ENCODE measurements around the gene DAPK1. TPM values are rescaled to one million over a fixed set of nuclear protein-coding genes. Genes with fewer than 3 reads are reported as not detected.
A peak's percentile ranks its signal among the peaks of the same experiment; 100 is the strongest.

The DAPK1 gene
- total RNA-seq, 4 donors from 2014 or later = 5.4 to 13.4 (median 9.8) TPM

DNA sequence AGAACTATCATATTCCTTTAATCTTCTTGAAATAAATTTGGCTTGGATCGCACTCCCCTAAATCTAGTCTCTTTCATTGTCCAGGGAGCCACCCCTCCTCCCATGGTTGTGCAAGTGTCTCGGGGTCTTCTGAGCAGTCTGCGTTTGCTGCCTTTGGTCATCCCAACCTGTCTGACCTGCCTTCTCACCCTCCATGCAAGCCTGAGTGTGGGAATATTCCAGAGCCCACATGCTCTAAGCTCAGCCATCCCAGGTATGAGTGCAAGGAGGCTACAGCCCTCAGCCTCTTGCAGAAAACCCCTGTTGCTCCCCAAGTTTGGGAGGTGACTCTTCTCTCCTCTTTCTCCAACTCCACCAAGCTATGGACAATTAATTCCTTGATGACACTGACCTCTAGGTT is 220.6 kb downstream of the DAPK1 start:
- no peak overlapping the region for H3K4me3 ChIP-seq
- no peaks in the 10 kb centered on the region for H3K27me3 ChIP-seq
- no peaks in the 10 kb centered on the region for H3K9me3 ChIP-seq
- WGBS = 94% methylated on average over 3 of the region's 3 CpGs
- TF ChIP-seq, protein P1, sequence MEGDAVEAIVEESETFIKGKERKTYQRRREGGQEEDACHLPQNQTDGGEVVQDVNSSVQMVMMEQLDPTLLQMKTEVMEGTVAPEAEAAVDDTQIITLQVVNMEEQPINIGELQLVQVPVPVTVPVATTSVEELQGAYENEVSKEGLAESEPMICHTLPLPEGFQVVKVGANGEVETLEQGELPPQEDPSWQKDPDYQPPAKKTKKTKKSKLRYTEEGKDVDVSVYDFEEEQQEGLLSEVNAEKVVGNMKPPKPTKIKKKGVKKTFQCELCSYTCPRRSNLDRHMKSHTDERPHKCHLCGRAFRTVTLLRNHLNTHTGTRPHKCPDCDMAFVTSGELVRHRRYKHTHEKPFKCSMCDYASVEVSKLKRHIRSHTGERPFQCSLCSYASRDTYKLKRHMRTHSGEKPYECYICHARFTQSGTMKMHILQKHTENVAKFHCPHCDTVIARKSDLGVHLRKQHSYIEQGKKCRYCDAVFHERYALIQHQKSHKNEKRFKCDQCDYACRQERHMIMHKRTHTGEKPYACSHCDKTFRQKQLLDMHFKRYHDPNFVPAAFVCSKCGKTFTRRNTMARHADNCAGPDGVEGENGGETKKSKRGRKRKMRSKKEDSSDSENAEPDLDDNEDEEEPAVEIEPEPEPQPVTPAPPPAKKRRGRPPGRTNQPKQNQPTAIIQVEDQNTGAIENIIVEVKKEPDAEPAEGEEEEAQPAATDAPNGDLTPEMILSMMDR (IDR thresholded peaks at IDR 0.05) = no peak
- TF ChIP-seq POLR2AphosphoS5 (IDR thresholded peaks at IDR 0.05) (no peak), EP300 (IDR thresholded peaks at IDR 0.05) (no peak), POLR2A (IDR thresholded peaks at IDR 0.05) (no peak)
- H3K27ac ChIP-seq = no peak overlapping the region
- no peak for DNase-seq (ENCODE audit: low spot score in 2 of 2)
- H3K36me3 ChIP-seq = no peaks in the 10 kb centered on the region
- H3K4me1 ChIP-seq = peaks cover 9% of the 10 kb centered on the region

DNA sequence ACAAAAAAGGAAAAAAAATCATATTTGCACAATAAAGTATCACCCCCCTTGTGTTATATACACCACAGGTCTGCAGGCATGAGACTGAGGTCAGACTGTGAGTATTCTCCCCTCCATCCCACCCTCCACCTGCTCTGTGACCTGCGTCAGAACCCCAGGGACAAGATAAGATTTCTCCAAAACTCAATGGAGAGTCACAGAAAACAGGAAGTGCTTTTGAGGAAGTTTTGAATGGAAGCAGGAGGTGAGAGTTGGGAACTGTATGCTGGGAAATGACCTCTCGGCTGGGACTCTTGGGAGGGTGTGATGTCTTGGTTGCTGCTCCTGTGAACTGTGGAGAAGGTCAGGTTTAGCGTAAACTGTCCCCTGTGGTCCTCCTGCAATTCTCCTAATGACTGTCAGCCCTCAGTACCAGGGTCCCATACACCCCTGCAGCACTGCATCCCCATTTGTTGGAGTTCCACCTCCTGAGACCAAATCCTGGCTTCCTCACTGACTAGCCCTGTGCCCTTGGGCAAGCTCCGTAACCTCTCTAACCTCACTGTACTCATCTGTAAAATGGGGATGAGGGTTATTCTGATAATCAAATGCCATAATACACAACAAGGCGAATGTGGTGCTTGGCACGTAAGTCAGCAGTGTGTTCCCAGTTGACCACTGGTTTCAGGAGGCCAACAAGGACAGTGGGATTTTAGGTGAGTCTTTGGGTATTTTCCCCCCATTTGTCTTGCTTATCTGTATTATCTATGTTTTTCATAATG is 221.4 kb downstream of the DAPK1 start:
- H3K9me3 ChIP-seq = no peaks in the 10 kb centered on the region
- H3K27ac ChIP-seq = no peak overlapping the region
- 88% methylated on average over 6 of the region's 6 CpGs for WGBS
- no peaks in the 10 kb centered on the region for H3K36me3 ChIP-seq
- no peak for DNase-seq (ENCODE audit: low spot score in 2 of 2)
- no peak for TF ChIP-seq EP300 (IDR thresholded peaks at IDR 0.05)
- no peak for TF ChIP-seq POLR2A (IDR thresholded peaks at IDR 0.05)
- no peak for TF ChIP-seq POLR2AphosphoS5 (IDR thresholded peaks at IDR 0.05)
- TF ChIP-seq, protein P1 (IDR thresholded peaks at IDR 0.05) = no peak
- peaks cover 9% of the 10 kb centered on the region for H3K4me1 ChIP-seq
- no peaks in the 10 kb centered on the region for H3K27me3 ChIP-seq
- no peak overlapping the region for H3K4me3 ChIP-seq

DNA sequence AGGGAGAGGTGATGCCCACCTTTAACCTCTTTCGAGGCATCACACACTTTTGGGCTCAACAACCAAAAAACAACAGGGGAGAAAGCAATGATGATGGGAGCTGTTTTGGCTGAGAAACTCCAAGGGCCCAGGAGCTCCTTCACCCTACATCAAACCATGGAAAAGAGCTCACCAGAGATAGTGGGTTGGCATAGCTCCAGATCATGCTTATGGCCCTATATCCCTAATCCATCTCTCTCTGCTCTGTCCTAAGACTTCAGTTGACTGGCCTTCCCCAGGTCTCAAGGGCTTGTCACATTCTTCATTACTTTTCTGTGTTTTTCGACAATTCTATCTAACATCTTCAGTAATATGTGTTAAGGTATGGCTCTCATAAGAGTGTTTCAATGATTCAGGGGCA is 222.5 kb downstream of the DAPK1 start:
- no peaks in the 10 kb centered on the region for H3K36me3 ChIP-seq
- H3K9me3 ChIP-seq = no peaks in the 10 kb centered on the region
- TF ChIP-seq, protein P1 (IDR thresholded peaks at IDR 0.05) = no peak
- TF ChIP-seq POLR2A (IDR thresholded peaks at IDR 0.05) (no peak), EP300 (IDR thresholded peaks at IDR 0.05) (no peak), POLR2AphosphoS5 (IDR thresholded peaks at IDR 0.05) (no peak)
- 91% methylated on average over 2 of the region's 2 CpGs for WGBS
- H3K27me3 ChIP-seq = no peaks in the 10 kb centered on the region
- peaks cover 1% of the 10 kb centered on the region for H3K4me1 ChIP-seq
- no peak for DNase-seq (ENCODE audit: low spot score in 2 of 2)
- H3K4me3 ChIP-seq = no peak overlapping the region
- no peak overlapping the region for H3K27ac ChIP-seq

DNA sequence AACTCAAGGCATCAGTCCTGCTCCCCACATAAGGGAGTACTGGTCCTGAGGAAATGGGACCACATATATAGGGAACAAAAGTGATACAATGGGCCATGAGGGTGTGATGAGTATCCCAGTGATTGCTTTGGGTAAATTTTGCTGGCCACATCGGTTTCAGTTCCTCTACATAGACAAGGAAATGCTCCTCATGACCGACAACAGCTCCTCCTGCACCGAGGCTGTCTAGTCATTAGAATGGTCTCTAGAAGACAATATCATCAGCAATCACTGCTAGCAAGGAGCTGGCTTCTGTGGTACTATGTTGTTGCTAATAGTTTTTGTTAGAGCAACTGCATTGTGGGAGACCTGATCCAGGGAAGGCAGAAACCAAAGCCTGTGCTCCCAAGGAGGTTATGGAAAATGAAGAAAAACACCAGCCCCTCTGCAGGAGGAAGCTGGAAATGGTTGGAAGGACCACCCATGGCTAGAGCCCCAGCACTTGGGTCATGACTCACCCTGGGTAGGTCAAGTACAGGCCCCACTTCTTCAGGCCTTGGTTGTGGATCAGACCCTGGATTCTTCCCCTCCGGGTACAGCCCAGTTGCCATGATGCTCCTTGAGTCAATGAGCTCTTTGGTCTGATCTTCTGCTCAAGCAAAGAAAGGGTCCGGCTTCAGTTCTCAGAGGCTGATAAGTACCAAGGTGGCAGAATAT is 224.9 kb downstream of the DAPK1 start:
- TF ChIP-seq EP300 (IDR thresholded peaks at IDR 0.05) (no peak), POLR2AphosphoS5 (IDR thresholded peaks at IDR 0.05) (no peak), POLR2A (IDR thresholded peaks at IDR 0.05) (no peak)
- TF ChIP-seq, protein P1 (IDR thresholded peaks at IDR 0.05) = no peak
- H3K27ac ChIP-seq = no peak overlapping the region
- H3K27me3 ChIP-seq = no peaks in the 10 kb centered on the region
- H3K4me1 ChIP-seq = peaks cover 23% of the 10 kb centered on the region
- H3K4me3 ChIP-seq = no peak overlapping the region
- 93% methylated on average over 4 of the region's 5 CpGs for WGBS
- no peak for DNase-seq (ENCODE audit: low spot score in 2 of 2)
- H3K36me3 ChIP-seq = no peaks in the 10 kb centered on the region
- H3K9me3 ChIP-seq = no peaks in the 10 kb centered on the region

DNA sequence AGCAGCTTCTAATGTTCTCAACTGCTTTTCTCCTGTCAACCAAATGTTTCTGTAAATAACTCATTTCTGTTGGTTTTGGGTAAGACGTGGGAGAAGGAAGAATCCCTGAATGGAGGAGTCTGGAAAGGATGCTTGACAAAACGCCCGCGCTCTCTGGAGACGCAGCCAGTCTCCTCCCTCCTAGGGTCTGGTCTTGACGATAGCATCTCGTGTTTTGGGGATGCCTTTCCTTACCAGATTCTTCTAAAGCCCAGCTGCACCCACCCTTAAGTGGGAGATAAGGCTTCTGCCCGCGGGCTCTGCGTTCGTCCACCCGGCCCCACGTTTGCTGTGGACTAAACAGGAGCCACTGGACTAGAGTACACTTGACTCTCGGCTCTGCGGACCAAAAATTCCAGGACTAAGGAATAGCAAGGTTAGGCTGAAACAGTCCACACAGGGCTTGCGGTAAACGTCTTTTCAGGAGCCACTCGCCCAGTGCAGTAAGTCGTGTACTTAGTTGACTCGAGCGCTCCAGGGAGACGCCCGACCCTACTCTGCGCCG is 227.8 kb downstream of the DAPK1 start:
- peaks cover 23% of the 10 kb centered on the region for H3K4me1 ChIP-seq
- H3K27ac ChIP-seq = peak overlapping the region; percentile 82
- no peak for TF ChIP-seq POLR2A (IDR thresholded peaks at IDR 0.05)
- TF ChIP-seq, protein P1 (IDR thresholded peaks at IDR 0.05) = no peak
- TF ChIP-seq POLR2AphosphoS5 (IDR thresholded peaks at IDR 0.05) = no peak
- TF ChIP-seq EP300 (IDR thresholded peaks at IDR 0.05) = no peak
- WGBS = 7% methylated on average over 13 of the region's 25 CpGs
- H3K36me3 ChIP-seq = peaks cover 18% of the 10 kb centered on the region
- H3K9me3 ChIP-seq = no peaks in the 10 kb centered on the region
- no peaks in the 10 kb centered on the region for H3K27me3 ChIP-seq
- peak overlapping the region; percentile 55 for H3K4me3 ChIP-seq
- no peak for DNase-seq (ENCODE audit: low spot score in 2 of 2)

Measured in suprapubic skin (tissue), 4 donors.